Measurements from ENCODE around the gene LPO.

LPO gene

DNA sequence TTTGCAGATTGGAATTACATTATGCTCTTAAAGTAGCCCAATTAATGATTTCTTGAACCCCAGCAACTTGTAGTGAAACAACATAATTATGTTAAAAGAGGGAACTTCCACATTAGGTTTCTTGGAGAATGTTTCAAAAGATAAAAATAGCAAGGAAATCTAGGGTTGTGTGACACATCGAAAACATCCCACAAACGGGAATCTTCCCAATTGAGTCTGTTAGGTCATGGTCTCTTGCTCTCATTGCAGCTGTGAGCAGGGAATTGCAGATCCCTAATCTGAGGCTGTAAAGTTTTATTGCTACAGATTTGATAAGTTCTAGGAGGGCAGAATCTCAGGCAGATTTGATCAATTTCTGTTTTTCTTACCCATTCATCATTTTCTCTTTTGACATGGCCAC lies 6.7 kb upstream of the LPO start:
- Histone ChIP-seq H3K27ac (ENCODE audit: low read length) (no peak overlapping the region), H3K27me3 (ENCODE audit: insufficient read depth, low read length) (peaks cover 66% of the 10 kb centered on the region), H3K9ac (ENCODE audit: low read depth, low read length) (no peak overlapping the region), H3K4me3 (ENCODE audit: low read length) (no peak overlapping the region), H3K9me3 (ENCODE audit: insufficient read depth, low read depth, low read length) (no peaks in the 10 kb centered on the region), H3K36me3 (ENCODE audit: insufficient read depth, low read depth, low read length) (no peaks in the 10 kb centered on the region), H3K4me1 (ENCODE audit: insufficient read depth, low read length) (peaks cover 8% of the 10 kb centered on the region; the same call in 1 of the 2 replicates)

DNA sequence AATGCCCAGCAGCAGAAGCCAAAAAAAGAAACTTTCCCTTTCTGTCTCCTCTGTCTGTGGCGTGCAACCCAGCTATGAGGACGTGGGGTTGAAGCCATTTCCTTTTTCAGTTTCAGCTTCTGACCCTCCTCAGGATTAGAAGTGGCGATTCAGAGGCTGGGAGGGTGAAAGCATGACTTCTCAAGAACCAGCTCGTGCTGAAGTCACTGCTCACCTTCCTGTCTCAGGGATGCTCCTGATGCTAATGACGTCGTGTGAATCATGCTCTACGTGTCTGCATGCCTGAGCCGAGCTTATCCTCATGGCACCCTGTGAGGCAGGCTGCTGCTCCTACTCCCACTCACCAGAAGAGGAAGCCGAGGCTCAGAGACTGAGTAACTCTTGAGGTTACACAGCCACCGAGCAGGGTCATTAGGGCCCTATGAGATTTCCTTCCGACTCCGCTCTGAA lies 5.7 kb upstream of the LPO start:
- no peak overlapping the region for H3K27ac ChIP-seq (ENCODE audit: low read length)
- H3K4me3 ChIP-seq (ENCODE audit: low read length): no peak overlapping the region
- H3K4me1 ChIP-seq (ENCODE audit: insufficient read depth, low read length): peaks cover 8% of the 10 kb centered on the region; the same call in 1 of the 2 replicates
- no peaks in the 10 kb centered on the region for H3K9me3 ChIP-seq (ENCODE audit: insufficient read depth, low read depth, low read length)
- no peaks in the 10 kb centered on the region for H3K36me3 ChIP-seq (ENCODE audit: insufficient read depth, low read depth, low read length)
- H3K9ac ChIP-seq (ENCODE audit: low read depth, low read length): no peak overlapping the region
- H3K27me3 ChIP-seq (ENCODE audit: insufficient read depth, low read length): peaks cover 61% of the 10 kb centered on the region

- H3K9ac ChIP-seq (ENCODE audit: low read depth, low read length): no peak overlapping the region
- peaks cover 6% of the 10 kb centered on the region; the same call in 1 of the 2 replicates for H3K4me1 ChIP-seq (ENCODE audit: insufficient read depth, low read length)
- H3K27ac ChIP-seq (ENCODE audit: low read length): no peak overlapping the region
- no peaks in the 10 kb centered on the region for H3K36me3 ChIP-seq (ENCODE audit: insufficient read depth, low read depth, low read length)
- H3K9me3 ChIP-seq (ENCODE audit: insufficient read depth, low read depth, low read length): no peaks in the 10 kb centered on the region
- no peak overlapping the region for H3K4me3 ChIP-seq (ENCODE audit: low read length)
- peaks cover 63% of the 10 kb centered on the region for H3K27me3 ChIP-seq (ENCODE audit: insufficient read depth, low read length)
These were observed 4.8 kb upstream of the LPO start for GRCh38 chr17:58233543-58233942.

GRCh38 chr17:58234512-58234911 lies 3.9 kb upstream of the LPO start:
- H3K9me3 ChIP-seq (ENCODE audit: insufficient read depth, low read depth, low read length): no peaks in the 10 kb centered on the region
- H3K9ac ChIP-seq (ENCODE audit: low read depth, low read length): no peak overlapping the region
- no peak overlapping the region for H3K27ac ChIP-seq (ENCODE audit: low read length)
- H3K4me1 ChIP-seq (ENCODE audit: insufficient read depth, low read length): no peaks in the 10 kb centered on the region; the same call in 1 of the 2 replicates
- no peak overlapping the region for H3K4me3 ChIP-seq (ENCODE audit: low read length)
- peaks cover 72% of the 10 kb centered on the region for H3K27me3 ChIP-seq (ENCODE audit: insufficient read depth, low read length)
- no peaks in the 10 kb centered on the region for H3K36me3 ChIP-seq (ENCODE audit: insufficient read depth, low read depth, low read length)

- no peak overlapping the region for H3K9ac ChIP-seq (ENCODE audit: low read depth, low read length)
- H3K4me3 ChIP-seq (ENCODE audit: low read length): no peak overlapping the region
- H3K9me3 ChIP-seq (ENCODE audit: insufficient read depth, low read depth, low read length): no peaks in the 10 kb centered on the region
- H3K27ac ChIP-seq (ENCODE audit: low read length): no peak overlapping the region
- H3K4me1 ChIP-seq (ENCODE audit: insufficient read depth, low read length): no peaks in the 10 kb centered on the region
- H3K27me3 ChIP-seq (ENCODE audit: insufficient read depth, low read length): peaks cover 75% of the 10 kb centered on the region
- no peaks in the 10 kb centered on the region for H3K36me3 ChIP-seq (ENCODE audit: insufficient read depth, low read depth, low read length)
These were observed 2.6 kb upstream of the LPO start for GRCh38 chr17:58235821-58236220.

DNA sequence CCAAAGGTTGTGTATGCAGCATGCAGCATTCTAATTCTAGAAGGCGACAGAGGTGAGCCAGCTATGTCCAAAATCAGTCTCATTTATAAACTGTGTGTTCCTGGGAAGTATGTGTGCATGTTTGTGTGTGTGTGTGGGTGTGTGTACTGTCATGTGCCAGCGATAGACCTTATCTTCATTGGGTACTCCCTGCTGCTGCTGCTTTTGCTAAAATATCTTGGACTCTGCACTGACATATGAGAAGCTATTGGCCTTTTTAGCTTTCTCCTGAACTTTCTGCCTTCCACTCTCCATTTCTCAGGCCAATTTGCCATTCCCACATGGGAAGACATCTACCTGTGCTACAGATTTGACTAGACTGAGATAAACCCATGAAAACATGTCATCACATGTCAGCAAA lies 2.0 kb upstream of the LPO start:
- Histone ChIP-seq H3K4me3 (ENCODE audit: low read length) (no peak overlapping the region), H3K36me3 (ENCODE audit: insufficient read depth, low read depth, low read length) (no peaks in the 10 kb centered on the region), H3K9ac (ENCODE audit: low read depth, low read length) (no peak overlapping the region), H3K9me3 (ENCODE audit: insufficient read depth, low read depth, low read length) (no peaks in the 10 kb centered on the region), H3K27me3 (ENCODE audit: insufficient read depth, low read length) (peaks cover 73% of the 10 kb centered on the region), H3K27ac (ENCODE audit: low read length) (no peak overlapping the region), H3K4me1 (ENCODE audit: insufficient read depth, low read length) (no peaks in the 10 kb centered on the region)

DNA sequence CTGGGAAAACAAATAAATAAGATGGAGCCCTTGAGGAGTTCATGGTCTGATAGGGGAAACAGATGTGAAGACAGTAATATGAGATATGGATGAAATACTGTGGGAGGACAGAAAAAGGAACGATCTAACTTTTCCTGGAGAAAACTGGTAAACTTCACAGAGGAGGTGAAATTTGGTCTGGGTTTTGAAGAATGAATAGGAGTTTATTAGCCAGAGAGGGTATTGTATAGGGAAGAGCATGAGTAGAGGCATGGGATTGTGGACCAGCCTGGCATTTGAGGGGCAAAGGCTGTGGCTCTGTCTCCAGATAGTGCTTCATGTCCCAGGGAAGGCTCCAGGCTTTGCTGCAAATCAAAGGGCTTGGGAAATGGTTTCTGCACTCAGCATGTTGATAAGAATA lies 1.6 kb downstream of the LPO start:
- H3K9me3 ChIP-seq (ENCODE audit: insufficient read depth, low read depth, low read length): no peaks in the 10 kb centered on the region
- peaks cover 81% of the 10 kb centered on the region for H3K27me3 ChIP-seq (ENCODE audit: insufficient read depth, low read length)
- H3K9ac ChIP-seq (ENCODE audit: low read depth, low read length): no peak overlapping the region
- no peak overlapping the region for H3K4me3 ChIP-seq (ENCODE audit: low read length)
- H3K36me3 ChIP-seq (ENCODE audit: insufficient read depth, low read depth, low read length): no peaks in the 10 kb centered on the region
- H3K4me1 ChIP-seq (ENCODE audit: insufficient read depth, low read length): no peaks in the 10 kb centered on the region
- H3K27ac ChIP-seq (ENCODE audit: low read length): no peak overlapping the region

GRCh38 chr17:58242171-58242784 lies 3.9 kb downstream of the LPO start:
- peaks cover 88% of the 10 kb centered on the region for H3K27me3 ChIP-seq (ENCODE audit: insufficient read depth, low read length)
- H3K27ac ChIP-seq (ENCODE audit: low read length): no peak overlapping the region
- no peaks in the 10 kb centered on the region for H3K9me3 ChIP-seq (ENCODE audit: insufficient read depth, low read depth, low read length)
- no peak overlapping the region for H3K4me3 ChIP-seq (ENCODE audit: low read length)
- H3K9ac ChIP-seq (ENCODE audit: low read depth, low read length): no peak overlapping the region
- no peaks in the 10 kb centered on the region for H3K36me3 ChIP-seq (ENCODE audit: insufficient read depth, low read depth, low read length)
- no peaks in the 10 kb centered on the region for H3K4me1 ChIP-seq (ENCODE audit: insufficient read depth, low read length)

DNA sequence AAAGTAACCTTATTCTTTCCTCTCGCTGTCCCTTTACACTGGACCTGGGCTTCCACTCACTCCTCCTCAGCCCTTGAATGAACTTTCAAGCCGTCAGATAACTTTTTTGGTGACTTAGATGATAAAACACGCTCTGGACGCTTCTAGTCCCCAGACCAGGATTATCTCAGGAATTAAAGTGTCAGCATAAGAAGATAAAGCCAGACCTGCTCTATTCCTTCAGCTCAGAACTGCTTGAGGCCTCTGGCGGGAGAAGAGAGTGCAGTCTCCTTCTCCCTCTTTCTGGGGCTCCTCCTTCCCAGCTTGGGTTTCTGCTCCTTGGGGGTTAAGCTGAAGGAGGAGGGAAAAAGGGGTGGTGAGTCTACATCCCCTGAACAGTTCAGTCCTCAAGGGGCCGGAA lies 6.6 kb downstream of the LPO start:
- Histone ChIP-seq H3K27ac (ENCODE audit: low read length) (no peak overlapping the region), H3K9me3 (ENCODE audit: insufficient read depth, low read depth, low read length) (peaks cover 2% of the 10 kb centered on the region; the same call in 1 of the 2 replicates), H3K4me3 (ENCODE audit: low read length) (no peak overlapping the region), H3K9ac (ENCODE audit: low read depth, low read length) (no peak overlapping the region), H3K36me3 (ENCODE audit: insufficient read depth, low read depth, low read length) (no peaks in the 10 kb centered on the region), H3K27me3 (ENCODE audit: insufficient read depth, low read length) (peaks cover 93% of the 10 kb centered on the region), H3K4me1 (ENCODE audit: insufficient read depth, low read length) (no peaks in the 10 kb centered on the region)

- Histone ChIP-seq H3K36me3 (ENCODE audit: insufficient read depth, low read depth, low read length) (no peaks in the 10 kb centered on the region), H3K4me3 (ENCODE audit: low read length) (no peak overlapping the region), H3K27ac (ENCODE audit: low read length) (no peak overlapping the region), H3K9ac (ENCODE audit: low read depth, low read length) (no peak overlapping the region), H3K27me3 (ENCODE audit: insufficient read depth, low read length) (peaks cover 93% of the 10 kb centered on the region), H3K9me3 (ENCODE audit: insufficient read depth, low read depth, low read length) (peaks cover 8% of the 10 kb centered on the region; the same call in 1 of the 2 replicates), H3K4me1 (ENCODE audit: insufficient read depth, low read length) (no peaks in the 10 kb centered on the region)
These were observed 7.2 kb downstream of the LPO start for GRCh38 chr17:58245428-58246103.

- Histone ChIP-seq H3K27me3 (ENCODE audit: insufficient read depth, low read length) (peaks cover 96% of the 10 kb centered on the region), H3K27ac (ENCODE audit: low read length) (no peak overlapping the region), H3K9me3 (ENCODE audit: insufficient read depth, low read depth, low read length) (peaks cover 8% of the 10 kb centered on the region; the same call in 1 of the 2 replicates), H3K4me3 (ENCODE audit: low read length) (no peak overlapping the region), H3K9ac (ENCODE audit: low read depth, low read length) (no peak overlapping the region), H3K36me3 (ENCODE audit: insufficient read depth, low read depth, low read length) (no peaks in the 10 kb centered on the region), H3K4me1 (ENCODE audit: insufficient read depth, low read length) (no peaks in the 10 kb centered on the region)
These were observed 7.8 kb downstream of the LPO start for GRCh38 chr17:58246104-58246740.

- H3K36me3 ChIP-seq (ENCODE audit: insufficient read depth, low read depth, low read length): no peaks in the 10 kb centered on the region
- peaks cover 96% of the 10 kb centered on the region for H3K27me3 ChIP-seq (ENCODE audit: insufficient read depth, low read length)
- peaks cover 8% of the 10 kb centered on the region; the same call in 1 of the 2 replicates for H3K9me3 ChIP-seq (ENCODE audit: insufficient read depth, low read depth, low read length)
- H3K4me1 ChIP-seq (ENCODE audit: insufficient read depth, low read length): no peaks in the 10 kb centered on the region
- no peak overlapping the region for H3K9ac ChIP-seq (ENCODE audit: low read depth, low read length)
- H3K4me3 ChIP-seq (ENCODE audit: low read length): no peak overlapping the region
- no peak overlapping the region for H3K27ac ChIP-seq (ENCODE audit: low read length)
These were observed 8.4 kb downstream of the LPO start for GRCh38 chr17:58246781-58247180.

All from iPS-20b (cell line).